ENCODE measurements around the gene OGT.
"Not testable (repeated sequence)": the region's sequence is repeated elsewhere in the genome, so short reads cannot be mapped to it uniquely, and the experiment has no call there.

OGT gene

DNA sequence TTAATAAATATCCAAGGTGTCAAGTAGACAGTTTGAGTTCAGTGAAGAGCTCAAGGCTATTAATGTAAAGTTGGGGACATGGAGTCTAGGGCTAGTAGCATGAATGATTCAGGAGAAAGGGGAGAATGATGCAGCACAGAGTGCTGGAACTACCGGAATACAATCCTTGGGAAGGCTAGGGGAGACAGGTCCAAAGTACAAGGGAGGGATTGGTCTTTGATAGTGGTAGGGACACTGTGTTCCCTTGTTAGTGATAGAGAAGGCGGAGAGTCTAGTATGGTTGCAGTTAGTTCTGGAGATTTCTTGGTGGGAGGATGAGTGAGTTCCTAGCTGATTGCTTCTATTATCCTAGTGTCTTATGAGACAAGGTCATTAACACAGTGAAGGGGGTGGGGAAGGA lies 54.0 kb downstream of the OGT start:
- no peak for DNase-seq (ENCODE audit: low spot score)

DNA sequence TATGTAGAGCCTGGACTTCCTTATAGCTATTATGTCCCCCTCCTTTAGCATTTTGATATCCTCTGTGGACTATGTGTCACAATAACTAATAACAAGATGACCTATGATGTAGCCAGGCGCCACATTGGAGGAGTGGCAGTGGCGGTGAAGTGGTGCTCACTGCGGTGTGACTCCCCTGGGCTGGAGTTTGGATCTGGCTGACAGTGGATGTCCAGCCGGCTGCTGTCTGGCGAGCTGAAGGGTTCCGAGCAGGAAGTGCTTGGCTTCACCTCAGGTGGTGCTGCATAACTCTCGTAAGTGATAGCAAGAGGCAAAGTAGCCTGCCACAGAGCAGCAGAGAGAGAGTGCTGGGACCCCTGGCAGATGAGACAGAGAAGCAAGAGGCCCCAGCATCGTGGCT lies 60.3 kb downstream of the OGT start:
- DNase-seq (ENCODE audit: low spot score) = not testable (repeated sequence)

DNA sequence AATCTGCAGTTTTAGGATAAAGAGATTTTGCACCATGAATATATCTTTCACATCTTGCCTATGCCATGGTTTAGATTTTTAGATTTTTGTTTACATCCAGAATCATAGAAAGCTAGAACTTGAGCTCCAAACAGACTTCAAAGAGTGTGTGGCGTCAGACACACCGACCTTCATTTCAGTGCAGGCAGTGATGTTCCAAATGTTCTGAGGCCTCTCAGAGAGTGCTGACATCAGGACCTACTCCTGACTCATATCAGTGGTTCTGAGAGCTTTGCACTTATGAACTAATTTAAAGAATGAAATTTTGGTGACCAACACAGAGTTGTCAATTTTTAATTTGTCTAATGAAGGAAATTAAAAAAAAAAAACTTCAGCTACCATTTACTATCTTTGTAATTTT lies 67.1 kb downstream of the OGT start:
- no peak for DNase-seq (ENCODE audit: low spot score)

DNA sequence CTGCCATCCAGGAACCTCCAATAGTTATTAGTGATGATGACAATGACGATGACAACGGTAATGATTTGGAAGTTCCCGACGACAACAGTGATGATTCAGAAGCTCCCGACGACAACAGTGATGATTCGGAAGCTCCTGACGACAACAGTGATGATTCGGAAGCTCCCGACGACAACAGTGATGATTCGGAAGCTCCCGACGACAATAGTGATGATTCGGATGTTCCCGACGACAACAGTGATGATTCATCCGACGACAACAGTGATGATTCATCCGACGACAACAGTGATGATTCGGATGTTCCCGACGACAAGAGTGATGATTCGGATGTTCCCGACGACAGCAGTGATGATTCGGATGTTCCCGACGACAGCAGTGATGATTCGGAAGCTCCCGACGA lies 70.7 kb downstream of the OGT start:
- DNase-seq (ENCODE audit: low spot score) = no peak

DNA sequence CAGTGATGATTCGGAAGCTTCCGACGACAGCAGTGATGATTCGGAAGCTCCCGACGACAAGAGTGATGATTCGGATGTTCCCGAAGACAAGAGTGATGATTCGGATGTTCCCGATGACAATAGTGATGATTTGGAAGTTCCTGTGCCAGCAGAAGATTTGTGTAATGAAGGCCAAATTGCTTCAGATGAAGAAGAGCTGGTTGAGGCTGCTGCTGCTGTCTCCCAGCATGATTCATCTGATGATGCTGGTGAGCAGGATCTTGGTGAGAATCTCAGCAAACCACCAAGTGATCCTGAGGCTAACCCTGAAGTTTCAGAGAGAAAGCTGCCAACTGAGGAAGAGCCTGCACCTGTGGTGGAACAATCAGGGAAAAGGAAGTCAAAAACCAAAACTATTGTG lies 71.2 kb downstream of the OGT start:
- DNase-seq (ENCODE audit: low spot score) = no peak

DNA sequence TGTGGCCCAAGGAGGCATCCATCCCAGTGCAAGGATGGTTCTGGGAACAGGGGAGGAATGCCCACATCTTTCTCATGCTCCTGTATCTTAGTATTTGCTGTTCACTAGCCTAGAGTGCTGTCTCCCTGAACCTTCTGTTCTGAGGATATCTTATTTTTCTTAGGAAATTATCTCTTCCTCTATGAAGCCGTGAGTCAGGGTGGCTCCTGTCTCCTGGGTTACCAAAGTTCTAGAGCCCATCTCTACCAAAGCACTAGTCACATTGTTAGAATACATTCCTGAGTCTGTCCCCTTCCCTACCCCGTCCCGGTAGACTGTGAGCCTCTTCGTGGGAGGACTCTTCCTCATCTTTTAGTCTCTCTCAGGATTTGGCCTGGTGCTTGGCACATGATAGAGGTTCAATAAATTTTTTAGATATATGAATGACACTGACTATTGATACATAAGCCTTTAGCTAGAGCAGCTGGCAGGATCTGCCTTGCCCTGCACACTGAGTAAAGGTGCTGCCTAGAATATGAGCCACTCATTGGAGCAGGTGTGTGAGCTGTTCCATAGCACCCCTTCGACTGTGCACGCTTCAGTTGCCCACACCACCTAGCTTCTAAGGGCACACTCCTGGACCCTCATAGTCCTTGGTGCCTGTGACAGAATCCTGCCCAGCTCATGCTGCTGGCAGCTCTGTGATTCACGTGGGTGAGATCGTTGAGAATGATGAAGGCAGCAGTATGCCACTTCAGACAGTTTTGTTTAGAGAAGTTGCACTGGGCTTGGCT lies 72.1 kb downstream of the OGT start:
- DNase-seq (ENCODE audit: low spot score) = no peak

DNA sequence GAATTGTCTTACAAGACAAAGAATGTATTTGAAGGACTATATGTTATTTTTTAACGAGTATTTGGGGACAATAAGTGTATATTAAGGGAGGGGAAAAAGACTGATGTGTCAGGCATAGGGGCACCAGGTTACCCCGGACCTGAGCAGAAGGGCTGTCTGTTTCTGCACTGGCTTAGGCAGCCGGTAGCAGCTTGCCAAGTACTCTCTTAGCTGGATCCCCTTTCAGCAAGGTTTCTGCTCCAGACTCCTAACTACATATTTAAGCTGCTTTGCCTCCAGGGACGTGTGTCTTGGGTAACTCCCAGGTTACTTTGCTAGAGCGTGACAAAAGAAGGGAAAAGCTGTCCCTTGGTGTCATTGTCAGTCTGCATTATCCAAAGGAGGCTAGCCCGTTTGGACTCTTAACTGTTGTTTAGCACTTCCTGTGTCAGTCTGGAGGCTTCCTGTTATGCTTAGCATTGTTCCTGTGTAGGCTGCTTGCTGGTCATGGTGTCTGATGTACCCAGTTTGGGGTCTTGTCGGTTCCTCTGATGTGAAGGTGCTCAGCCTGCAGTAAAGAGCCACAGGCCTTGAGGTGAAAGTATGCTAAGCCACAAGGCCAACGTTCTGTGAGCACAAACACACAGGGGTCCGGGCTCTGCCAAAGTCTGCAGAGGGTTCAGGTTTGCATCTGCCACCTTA lies 73.8 kb downstream of the OGT start:
- DNase-seq (ENCODE audit: low spot score) = no peak

DNA sequence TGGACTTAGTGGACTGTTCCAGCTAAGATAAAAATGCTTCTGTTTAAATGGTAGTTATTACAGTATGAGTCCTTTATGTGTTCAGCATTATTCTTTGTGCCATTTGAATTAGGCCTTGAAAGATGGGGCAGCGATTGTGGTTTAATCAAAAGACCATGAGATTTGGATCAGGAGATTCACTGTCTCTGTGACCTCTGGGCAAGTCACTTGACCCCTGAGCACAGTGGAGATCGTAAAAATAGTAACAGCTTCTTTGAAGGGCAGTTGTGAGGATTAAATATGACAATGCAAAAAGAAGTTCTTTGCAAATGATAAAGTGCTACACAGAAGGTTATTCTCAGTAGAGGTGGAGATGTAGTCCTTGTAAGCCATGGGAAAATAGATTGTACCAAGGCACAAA lies 74.6 kb downstream of the OGT start:
- no peak for DNase-seq (ENCODE audit: low spot score)

- no peak for DNase-seq (ENCODE audit: low spot score)
Measured at GRCh38 chrX:71609095-71609750, 76.3 kb downstream of the OGT start.

DNA sequence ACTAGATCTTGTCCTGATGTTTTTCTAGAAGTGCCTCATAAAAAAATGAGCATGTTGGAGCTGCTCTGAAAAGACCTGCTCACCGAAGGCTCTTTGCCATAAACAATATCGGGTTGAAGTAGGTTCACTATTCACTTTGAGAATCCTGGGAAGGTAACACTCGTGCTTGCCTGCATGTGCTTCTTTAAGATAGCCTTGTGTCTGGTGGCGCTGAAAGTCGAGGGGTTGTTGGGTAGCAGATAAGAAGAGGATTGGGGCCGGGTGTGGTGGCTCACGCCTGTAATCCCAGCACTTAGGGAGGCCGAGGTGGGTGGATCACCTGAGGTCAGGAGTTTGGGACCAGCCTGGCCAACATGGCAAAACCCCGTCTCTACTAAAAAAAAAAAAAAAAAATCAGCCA lies 78.8 kb downstream of the OGT start:
- DNase-seq (ENCODE audit: low spot score) = not testable (repeated sequence)

GRCh38 chrX:71612256-71612655 lies 79.4 kb downstream of the OGT start:
- no peak for DNase-seq (ENCODE audit: low spot score)

DNA sequence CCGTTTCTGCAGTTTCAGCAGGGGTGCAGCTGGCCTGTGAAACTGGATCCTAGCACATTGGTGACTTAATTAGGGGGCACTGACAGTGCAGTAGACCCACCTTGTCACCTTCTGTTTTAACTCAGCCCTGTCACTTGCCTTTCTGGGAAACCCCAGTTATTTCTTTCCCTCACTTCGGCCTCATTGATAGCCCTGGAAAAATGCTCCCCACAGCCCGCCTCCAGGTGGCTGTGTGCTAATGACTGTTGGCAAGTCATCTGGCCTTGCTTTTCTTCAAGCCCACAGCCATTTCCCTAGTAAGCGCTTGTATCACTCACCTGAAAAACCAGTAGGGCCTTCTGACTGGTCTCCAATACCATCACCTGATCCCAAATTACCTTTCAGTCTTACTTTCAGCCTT lies 82.2 kb downstream of the OGT start:
- DNase-seq (ENCODE audit: low spot score) = no peak

DNA sequence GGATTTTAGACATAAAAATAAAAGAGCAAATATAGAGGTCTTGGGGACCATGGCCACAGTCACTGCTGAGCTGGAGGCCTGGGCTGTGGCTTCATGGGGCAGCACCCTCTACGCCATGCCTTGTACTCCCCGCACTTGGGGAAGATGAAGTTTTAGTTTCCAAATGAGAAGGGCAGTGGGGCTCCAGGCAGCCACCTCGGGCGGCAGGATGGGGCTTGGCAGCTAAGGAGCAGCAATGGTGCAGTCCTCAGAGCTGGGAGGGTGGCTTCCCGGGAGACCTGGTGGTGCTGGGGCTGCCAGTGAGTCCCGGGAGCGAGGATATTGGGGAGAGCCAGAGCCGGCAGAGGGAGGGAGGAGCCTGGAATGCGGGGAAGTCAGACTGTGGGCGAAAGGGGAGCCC lies 83.0 kb downstream of the OGT start:
- DNase-seq (ENCODE audit: low spot score) = no peak

DNA sequence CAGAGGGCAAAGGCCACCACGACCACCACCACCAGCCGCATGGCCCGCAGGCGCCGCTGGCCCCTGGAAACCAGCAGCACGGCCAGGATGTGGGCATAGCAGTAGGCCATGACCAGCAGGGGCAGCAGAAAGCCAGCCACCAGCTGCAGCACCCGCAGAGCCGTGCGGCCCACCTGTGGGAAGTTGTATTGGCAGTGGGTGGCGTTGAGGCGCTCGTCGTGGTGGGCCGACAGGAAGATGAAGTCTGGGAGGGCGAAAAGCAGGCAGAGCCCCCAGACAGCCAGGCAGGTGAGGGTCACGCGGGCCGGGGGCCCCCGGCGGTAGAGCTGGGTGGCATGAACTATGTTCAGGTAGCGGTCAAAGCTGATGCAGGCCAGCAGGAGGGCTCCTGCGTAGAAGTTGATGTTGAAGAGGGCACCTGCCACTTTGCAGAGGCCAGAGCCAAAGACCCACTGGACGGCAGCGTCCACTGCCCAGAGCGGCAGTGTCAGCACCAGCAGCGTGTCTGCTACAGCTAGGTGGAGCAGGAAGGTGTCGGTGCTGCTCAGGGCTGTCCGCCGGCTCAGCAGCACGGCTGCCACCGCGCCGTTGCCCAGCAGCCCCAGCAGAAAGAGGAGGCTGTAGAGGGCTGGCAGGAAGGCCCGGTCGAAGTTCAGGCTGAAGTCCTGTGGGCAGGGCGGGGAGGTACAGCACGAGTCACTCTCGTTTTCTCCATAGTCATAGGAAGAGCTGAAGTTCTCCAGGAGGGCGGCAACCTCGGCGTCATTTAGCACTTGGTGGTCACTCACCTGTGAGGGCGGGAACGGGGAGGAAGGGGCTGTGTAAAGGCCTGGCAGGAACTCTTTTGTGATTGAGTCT lies 84.0 kb downstream of the OGT start:
- DNase-seq (ENCODE audit: low spot score) = no peak

GRCh38 chrX:71617742-71618141 lies 84.8 kb downstream of the OGT start:
- DNase-seq (ENCODE audit: low spot score) = no peak

- no peak for DNase-seq (ENCODE audit: low spot score)
Measured at GRCh38 chrX:71618303-71618721, 85.4 kb downstream of the OGT start, which contains the start of gene CXCR3. TSS of gene CXCR3 (minus strand) at chrX:71618511. CDS start at chrX:71618449, 62 bp downstream.

DNA sequence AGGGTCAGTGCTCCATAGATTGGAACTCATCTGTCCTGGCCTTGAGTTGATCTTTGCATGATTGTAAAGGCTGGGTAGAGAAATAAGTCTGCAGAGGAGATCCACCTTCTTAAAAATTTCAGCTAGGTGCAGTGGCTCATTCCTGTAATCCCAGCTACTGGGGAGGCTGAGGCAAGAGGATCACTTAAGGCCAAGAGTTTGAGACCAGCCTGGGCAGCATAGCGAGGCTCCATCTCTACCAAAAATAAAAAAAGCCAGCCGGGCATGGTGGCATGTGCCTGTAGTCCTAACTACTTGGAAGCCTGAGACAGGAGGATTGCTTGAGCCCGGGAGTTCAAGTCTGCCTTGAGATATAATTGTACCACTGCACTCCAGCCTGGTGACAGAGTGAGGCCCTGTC lies 85.9 kb downstream of the OGT start:
- DNase-seq (ENCODE audit: low spot score) = no peak

DNA sequence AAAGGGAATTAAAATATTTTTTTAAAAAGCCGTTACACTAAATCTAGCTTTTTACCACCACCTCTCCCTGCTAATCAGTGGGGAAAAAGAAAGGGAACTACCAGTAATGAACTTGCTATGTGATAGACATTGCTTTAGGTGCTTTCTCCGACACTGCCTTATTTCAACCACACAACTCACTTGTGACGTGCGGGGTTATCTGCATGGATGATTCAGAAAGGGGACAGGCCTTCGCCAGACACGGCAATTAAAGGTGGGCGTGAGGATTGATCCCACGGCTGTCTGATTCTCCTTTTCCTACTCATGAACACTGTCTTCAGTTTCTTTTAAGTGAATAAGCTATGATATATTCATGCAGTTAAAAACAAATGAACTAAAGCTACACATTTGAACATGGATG lies 86.3 kb downstream of the OGT start:
- DNase-seq (ENCODE audit: low spot score) = no peak

DNA sequence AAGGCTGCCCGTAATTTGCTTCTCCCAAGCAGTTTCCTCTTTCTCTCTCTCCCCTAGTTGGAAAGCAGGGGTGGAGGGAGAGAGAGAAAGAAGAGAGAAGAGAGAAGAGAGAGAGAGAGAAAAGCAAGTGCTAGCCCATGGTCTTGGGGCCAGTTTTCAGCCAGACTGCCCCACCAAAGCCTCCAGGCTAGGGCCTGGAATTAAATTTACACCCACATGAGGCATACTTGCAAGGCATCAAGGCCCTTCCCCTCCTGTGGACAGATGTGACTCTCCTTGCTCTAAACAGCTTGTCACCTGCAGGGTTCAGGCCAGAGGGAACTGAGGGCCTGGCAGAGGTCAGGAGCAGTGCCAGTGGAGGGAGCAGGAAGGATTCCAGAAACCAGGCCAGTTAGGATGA lies 87.1 kb downstream of the OGT start:
- no peak for DNase-seq (ENCODE audit: low spot score)

DNA sequence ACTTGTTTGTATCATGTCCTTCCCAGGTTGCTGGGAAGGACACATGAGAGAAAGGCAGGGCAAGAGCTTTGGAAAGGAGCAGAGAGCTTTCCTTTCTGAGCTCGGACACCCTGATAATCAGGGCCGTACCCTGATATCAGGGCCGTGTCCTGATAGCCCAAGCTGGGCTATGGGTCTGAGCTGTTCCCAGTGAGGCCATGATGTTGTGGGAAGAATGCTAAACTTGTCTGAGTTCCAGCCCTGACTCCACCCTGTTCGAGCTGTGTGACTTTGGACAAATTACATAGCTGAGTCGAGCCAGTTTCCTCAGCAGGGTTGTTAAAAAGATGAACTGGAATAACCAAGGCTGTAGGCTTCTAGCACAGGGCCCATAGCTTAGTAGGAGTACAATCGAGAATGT lies 88.7 kb downstream of the OGT start:
- no peak for DNase-seq (ENCODE audit: low spot score)

GRCh38 chrX:71622032-71622575 lies 89.2 kb downstream of the OGT start:
- no peak for DNase-seq (ENCODE audit: low spot score)

Data from HuH-7.5 (cell line).